T-cell (primary cell): Measurements from ENCODE around the gene MMAB. TPM values are rescaled to one million over a fixed set of nuclear protein-coding genes. Genes with fewer than 3 reads are reported as not detected.

Experiments used
- ATAC-seq, 4 experiments: fragments of 200-7000 bp in 3 of 4; fragments of 150-1000 bp in 1 of 4; cut with Tn5 transposase; replicated peaks in 1 of 4; 1 replicate in 3 of 4; 2 replicates in 1 of 4; pipeline ENCODE4 v1.10.0; 2021; ENCODE audit warnings: moderate library complexity in 3 of 4, mild to moderate bottlenecking in 2 of 4, moderate number of reproducible peaks in 1 of 4
- CTCF ChIA-PET, 2 donors: fragments of 300-600 bp; sonication (Branson Sonifier 250); formaldehyde crosslinking; loops; one replicate each; lab custom pipeline; 2022; ENCODE audit warnings: antibody characterized with exemption in 2 of 2; lab: Charles Lee
- POLR2A ChIA-PET, 2 donors: fragments of 300-600 bp; sonication (Branson Sonifier 250); formaldehyde crosslinking; loops; one replicate each; lab custom pipeline; 2022; ENCODE audit warnings: antibody characterized with exemption in 2 of 2; lab: Charles Lee
- DNase-seq, 35 experiments: peaks; one replicate each; pipeline versions ENCODE4 v3.0.0 to v3.0.0-alpha.2; 2013 to 2023
- H3K27ac ChIP-seq: one replicate; pipeline ENCODE4 v1.5.1; 2013; ENCODE audit warnings: low read length
- H3K27me3 ChIP-seq, 2 experiments: replicated peaks in 1 of 2; 1 replicate in 1 of 2; 2 replicates in 1 of 2; pipeline versions ENCODE4 v1.6.1 to v1.7.0; 2013; ENCODE audit warnings: low read length in 1 of 2, mixed read lengths in 1 of 2; ENCODE audit not compliant: control insufficient read depth in 2 of 2, insufficient read depth in 2 of 2; ENCODE audit errors: extremely low read depth in 1 of 2
- H3K36me3 ChIP-seq, 2 donors: 1 replicate in 1 of 2; 2 replicates in 1 of 2; pipeline versions ENCODE4 v1.6.1 to v1.7.0; 2013; ENCODE audit warnings: low read length in 1 of 2; ENCODE audit not compliant: control insufficient read depth in 2 of 2, insufficient read depth in 1 of 2; ENCODE audit errors: extremely low read depth in 1 of 2
- H3K4me1 ChIP-seq, 2 experiments: 1 replicate in 1 of 2; 2 replicates in 1 of 2; pipeline versions ENCODE4 v1.6.1 to v1.7.0; 2013; ENCODE audit warnings: low read length in 2 of 2, mixed read lengths in 1 of 2; ENCODE audit not compliant: insufficient read depth in 2 of 2, control insufficient read depth in 1 of 2; ENCODE audit errors: extremely low read depth in 1 of 2
- H3K4me3 ChIP-seq, 2 donors: 1 replicate in 1 of 2; 2 replicates in 1 of 2; pipeline versions ENCODE4 v1.5.1 to v1.7.0; 2013; ENCODE audit warnings: mild to moderate bottlenecking in 2 of 2, low read length in 1 of 2, moderate library complexity in 1 of 2; ENCODE audit not compliant: control insufficient read depth in 1 of 2; ENCODE audit errors: extremely low read depth in 1 of 2
- H3K9me3 ChIP-seq: 2 replicates; pipeline ENCODE4 v1.7.0; 2013
- H3K27ac Mint-ChIP-seq, 2 donors: one replicate each; pipeline ENCODE4 v1.8.0; 2020 to 2021; ENCODE audit warnings: mild to moderate bottlenecking in 2 of 2, mixed read lengths in 2 of 2
- H3K27me3 Mint-ChIP-seq, 2 donors: one replicate each; pipeline ENCODE4 v1.8.0; 2021 to 2022; ENCODE audit warnings: mixed read lengths in 2 of 2
- H3K36me3 Mint-ChIP-seq: one replicate; pipeline ENCODE4 v1.8.0; 2021; ENCODE audit warnings: mixed read lengths
- H3K4me1 Mint-ChIP-seq, 3 donors: one replicate each; pipeline ENCODE4 v1.8.0; 2020 to 2022; ENCODE audit warnings: mixed read lengths in 3 of 3, mild to moderate bottlenecking in 1 of 3
- H3K4me3 Mint-ChIP-seq, 3 donors: one replicate each; pipeline ENCODE4 v1.8.0; 2020 to 2022; ENCODE audit warnings: mild to moderate bottlenecking in 3 of 3, mixed read lengths in 3 of 3, moderate library complexity in 3 of 3
- H3K9me3 Mint-ChIP-seq, 3 donors: one replicate each; pipeline ENCODE4 v1.8.0; 2020 to 2022; ENCODE audit warnings: mixed read lengths in 3 of 3
- WGBS: methylation state at CpG from one replicate; pipeline ENCODE4 v1.1.5; 2013; ENCODE audit warnings: missing lambda C conversion rate; ENCODE audit not compliant: insufficient coverage; 5-methylcytosine and 5-hydroxymethylcytosine counted together
- total RNA-seq, 35 experiments: library from RNA in 6 of 35; stranded (reverse) in 6 of 35; fragments of 120-200 nt in 1 of 35; gene quantifications; one replicate each; pipeline versions ENCODE4 v1.2.1 to v1.2.4 and lab custom pipeline; 2013 to 2026

MMAB gene
- total RNA-seq, 5 donors from 2014 or later (not counting 1 experiment from before 2014, with no cell fraction given), result 11.4 to 23.2 (median 15.2) TPM

DNA sequence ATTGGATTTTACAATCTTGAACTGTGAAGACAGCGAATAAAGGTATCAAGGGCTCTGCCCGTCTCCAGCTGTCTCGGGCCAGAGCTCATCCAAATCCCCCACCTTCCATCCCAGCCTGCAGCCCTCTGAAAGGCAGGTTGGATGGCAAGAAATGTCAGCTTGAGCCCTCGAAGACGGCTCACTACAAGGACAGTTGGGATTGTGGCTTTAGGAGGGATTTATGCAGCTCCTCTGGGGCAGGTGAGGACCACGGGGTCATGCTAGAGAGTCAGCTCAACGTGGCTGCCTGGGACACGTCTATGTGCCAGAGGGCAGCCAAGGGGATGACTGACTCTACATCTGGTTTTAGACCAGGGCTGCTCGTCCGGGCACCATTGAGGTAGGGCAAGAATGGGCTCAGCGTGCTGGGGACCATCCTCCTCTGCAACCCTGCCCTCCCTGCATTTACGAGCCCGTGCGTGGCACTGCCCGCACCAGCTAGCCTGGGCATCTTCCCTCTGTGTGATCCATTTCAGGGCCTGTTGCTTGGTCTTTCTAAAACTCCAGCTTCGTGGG is 16.5 kb upstream of the MMAB start:
- H3K36me3 ChIP-seq, result peaks cover 21 to 28% of the 10 kb centered on the region in 2 donors
- H3K4me1 Mint-ChIP-seq, result peaks cover 6 to 12% (median 8%) of the 10 kb centered on the region in 3 donors
- no peaks in the 10 kb centered on the region for H3K9me3 Mint-ChIP-seq
- ChIA-PET CTCF (no interaction called here), POLR2A (no interaction called here)
- 94% methylated on average over 14 of the region's 16 CpGs for WGBS
- no peak for DNase-seq
- peaks cover 0 to 3% of the 10 kb centered on the region in 2 experiments for H3K4me1 ChIP-seq
- no peak overlapping the region for H3K27ac ChIP-seq
- ATAC-seq, result no peak
- H3K36me3 Mint-ChIP-seq, result peaks cover 24% of the 10 kb centered on the region
- H3K4me3 ChIP-seq, result no peak overlapping the region
- no peaks in the 10 kb centered on the region for H3K27me3 ChIP-seq
- H3K4me3 Mint-ChIP-seq, result no peak overlapping the region
- H3K27me3 Mint-ChIP-seq, result no peaks in the 10 kb centered on the region
- no peaks in the 10 kb centered on the region for H3K9me3 ChIP-seq
- no peak overlapping the region for H3K27ac Mint-ChIP-seq

DNA sequence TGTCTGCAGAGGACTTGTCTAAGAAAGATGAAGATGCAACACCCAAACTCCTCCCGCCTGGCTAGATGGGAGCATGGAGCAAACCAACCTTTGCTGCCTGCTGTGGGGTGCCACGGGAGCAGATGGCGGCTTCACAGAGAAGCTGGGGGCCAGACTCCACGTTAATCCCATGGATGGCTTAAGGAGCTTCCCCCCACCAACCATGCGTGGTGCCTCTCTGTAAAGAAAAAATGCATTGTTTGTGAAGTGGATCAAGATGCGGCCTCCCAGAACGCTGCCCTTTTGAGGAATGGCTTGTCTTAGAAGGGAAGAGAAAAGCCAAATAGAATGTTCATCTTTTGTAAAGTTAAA is 15.9 kb upstream of the MMAB start:
- CTCF ChIA-PET, result no interaction called here
- no peaks in the 10 kb centered on the region for H3K9me3 Mint-ChIP-seq
- WGBS, result no CpG with 5 or more reads among the region's 7 CpGs
- DNase-seq, result no peak
- POLR2A ChIA-PET, result no interaction called here
- H3K4me1 Mint-ChIP-seq, result peaks cover under 1 to 7% (median 2%) of the 10 kb centered on the region in 3 donors
- Histone ChIP-seq H3K4me1 (no peaks in the 10 kb centered on the region), H3K9me3 (no peaks in the 10 kb centered on the region), H3K4me3 (no peak overlapping the region), H3K36me3 (peaks cover 21 to 31% of the 10 kb centered on the region in 2 donors), H3K27me3 (no peaks in the 10 kb centered on the region), H3K27ac (no peak overlapping the region)
- no peaks in the 10 kb centered on the region for H3K27me3 Mint-ChIP-seq
- no peak overlapping the region for H3K27ac Mint-ChIP-seq
- no peak for ATAC-seq
- H3K4me3 Mint-ChIP-seq, result no peak overlapping the region
- H3K36me3 Mint-ChIP-seq, result peaks cover 22% of the 10 kb centered on the region

DNA sequence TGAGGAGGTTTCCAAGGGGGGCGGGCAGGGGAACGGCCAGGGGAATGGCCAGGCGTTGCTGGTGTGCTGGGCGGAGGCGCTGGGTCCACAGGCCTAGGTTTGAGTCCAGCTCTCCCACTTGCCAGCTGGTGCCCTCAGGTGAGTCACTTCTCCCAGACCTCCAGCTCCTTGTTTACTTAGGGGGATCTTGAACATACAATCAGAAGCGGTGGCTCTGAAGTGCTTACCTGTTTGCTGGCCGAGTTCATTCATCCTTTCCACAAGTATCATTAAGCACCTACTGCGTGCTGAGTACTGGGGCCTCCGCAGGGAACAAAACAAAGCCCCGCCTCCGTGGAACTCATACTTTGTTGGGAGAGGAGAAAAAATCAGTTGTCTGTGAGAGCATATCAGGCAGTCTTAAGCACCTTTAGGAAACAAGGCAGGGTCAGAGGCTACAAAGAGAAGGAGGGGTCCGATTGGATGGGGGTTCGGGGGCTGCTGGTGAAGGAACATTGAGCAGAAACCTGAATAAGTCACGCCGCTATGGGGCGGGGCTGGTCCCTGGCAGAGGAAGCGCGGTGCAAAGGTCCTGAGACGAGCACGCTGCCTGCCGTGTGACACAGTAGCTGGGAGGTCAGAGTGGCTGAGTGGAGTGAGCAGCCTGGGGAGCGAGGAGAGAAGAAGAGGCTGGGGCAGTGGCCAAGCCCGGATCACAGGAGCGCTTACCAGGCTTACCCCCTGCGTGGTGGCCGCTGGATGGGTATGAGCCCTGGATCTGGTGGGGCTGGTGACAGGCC is 15.3 kb upstream of the MMAB start:
- 98% methylated on average over 18 of the region's 26 CpGs for WGBS
- no peak overlapping the region for H3K27ac ChIP-seq
- peaks cover 18 to 37% of the 10 kb centered on the region in 2 donors for H3K36me3 ChIP-seq
- H3K36me3 Mint-ChIP-seq, result peaks cover 19% of the 10 kb centered on the region
- no peak for DNase-seq
- no peaks in the 10 kb centered on the region for H3K9me3 Mint-ChIP-seq
- H3K9me3 ChIP-seq, result no peaks in the 10 kb centered on the region
- no peaks in the 10 kb centered on the region for H3K27me3 Mint-ChIP-seq
- no peaks in the 10 kb centered on the region for H3K4me1 ChIP-seq
- POLR2A ChIA-PET, result no interaction called here
- no peak overlapping the region for H3K27ac Mint-ChIP-seq
- no peak for ATAC-seq
- no peaks in the 10 kb centered on the region for H3K27me3 ChIP-seq
- H3K4me3 Mint-ChIP-seq, result no peak overlapping the region
- H3K4me1 Mint-ChIP-seq, result peaks cover 0 to 2% (median 2%) of the 10 kb centered on the region in 3 donors
- CTCF ChIA-PET, result no interaction called here
- no peak overlapping the region for H3K4me3 ChIP-seq

DNA sequence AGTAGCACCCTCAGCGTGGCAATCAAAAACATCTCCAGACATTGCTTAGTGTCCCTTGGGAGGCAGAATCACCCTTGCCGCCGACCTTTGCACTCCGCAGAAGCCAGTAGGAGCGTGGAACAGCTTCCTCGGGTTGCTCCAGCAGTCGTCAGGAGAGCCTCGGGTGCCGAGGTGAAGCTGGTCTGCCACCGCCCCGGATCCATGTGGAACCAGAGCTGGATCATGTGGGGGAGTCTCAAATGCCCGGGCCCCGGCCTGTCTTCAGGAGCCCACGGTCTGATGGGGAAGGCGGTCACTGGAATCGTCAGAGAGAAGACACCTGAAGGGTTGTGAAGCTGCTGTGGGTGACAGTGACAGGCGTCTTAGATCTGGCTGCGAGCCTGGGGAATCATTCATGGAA is 14.6 kb upstream of the MMAB start:
- Histone ChIP-seq H3K9me3 (no peaks in the 10 kb centered on the region), H3K27me3 (no peaks in the 10 kb centered on the region), H3K36me3 (peaks cover 18 to 37% of the 10 kb centered on the region in 2 donors), H3K27ac (no peak overlapping the region), H3K4me3 (no peak overlapping the region), H3K4me1 (no peaks in the 10 kb centered on the region)
- H3K4me1 Mint-ChIP-seq, result no peaks in the 10 kb centered on the region
- no peak overlapping the region for H3K4me3 Mint-ChIP-seq
- ChIA-PET CTCF (no interaction called here), POLR2A (no interaction called here)
- H3K36me3 Mint-ChIP-seq, result peaks cover 19% of the 10 kb centered on the region
- no peak overlapping the region for H3K27ac Mint-ChIP-seq
- WGBS, result 98% methylated on average over 16 of the region's 18 CpGs
- no peaks in the 10 kb centered on the region for H3K9me3 Mint-ChIP-seq
- DNase-seq (no peak), ATAC-seq (no peak)
- no peaks in the 10 kb centered on the region for H3K27me3 Mint-ChIP-seq

DNA sequence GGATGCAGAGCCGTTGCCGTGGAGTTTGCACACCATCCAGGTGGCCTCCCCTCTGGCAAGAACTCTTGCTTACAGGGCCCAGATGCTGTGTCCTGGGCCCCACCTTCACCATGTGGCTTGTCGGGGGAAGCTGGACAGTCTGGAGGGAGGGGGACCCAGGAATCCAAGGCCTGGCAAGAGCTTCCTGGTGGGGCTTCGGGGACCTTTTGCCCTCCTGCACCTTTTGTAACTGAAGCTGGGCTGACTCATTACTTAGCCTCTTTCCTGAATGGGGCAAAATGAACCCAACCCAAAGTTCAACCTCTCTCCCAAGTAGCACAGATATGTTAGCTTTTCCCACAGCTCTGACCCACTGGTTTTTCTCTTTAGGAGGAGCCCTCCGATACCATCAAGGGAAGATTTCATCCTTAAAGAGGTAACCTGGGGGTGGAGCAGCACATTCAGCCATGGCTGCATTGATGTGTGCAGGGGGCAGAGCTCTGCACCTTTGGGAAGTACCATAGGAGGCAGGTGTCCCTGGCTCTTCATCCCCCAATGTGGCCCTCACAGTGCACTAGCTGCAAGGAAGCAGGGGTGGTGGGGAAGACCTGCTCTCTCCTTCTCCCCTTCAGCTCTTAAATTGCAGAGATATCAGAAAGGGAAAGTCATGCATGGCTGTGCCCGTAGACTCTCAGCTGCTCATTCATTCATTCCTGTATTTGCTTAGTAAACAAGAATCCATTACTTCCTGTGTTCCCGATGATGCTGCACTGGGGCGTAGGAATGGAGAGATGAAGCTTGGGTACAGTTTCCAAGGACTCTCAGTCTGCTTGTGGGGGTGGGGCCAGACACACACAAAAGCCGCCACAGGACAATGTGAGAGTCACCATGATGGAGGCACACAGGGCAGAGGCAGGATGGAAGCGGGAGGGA is 13.3 kb upstream of the MMAB start:
- DNase-seq (no peak), ATAC-seq (no peak)
- no peaks in the 10 kb centered on the region for H3K27me3 Mint-ChIP-seq
- H3K4me3 Mint-ChIP-seq, result no peak overlapping the region
- 92% methylated on average over 9 of the region's 10 CpGs for WGBS
- Histone ChIP-seq H3K36me3 (peaks cover 24 to 38% of the 10 kb centered on the region in 2 donors), H3K4me1 (no peaks in the 10 kb centered on the region), H3K9me3 (no peaks in the 10 kb centered on the region), H3K4me3 (no peak overlapping the region), H3K27ac (no peak overlapping the region), H3K27me3 (no peaks in the 10 kb centered on the region)
- peaks cover 23% of the 10 kb centered on the region for H3K36me3 Mint-ChIP-seq
- no peaks in the 10 kb centered on the region for H3K9me3 Mint-ChIP-seq
- H3K4me1 Mint-ChIP-seq, result no peaks in the 10 kb centered on the region
- POLR2A ChIA-PET, result interaction anchor here in 1 of 2 donors (0.6 kb wide), 1 partner anchor 328 kb away, joined by 3 read pairs; no protein-coding TSS in a partner anchor
- no peak overlapping the region for H3K27ac Mint-ChIP-seq
- CTCF ChIA-PET, result interaction anchor here in 1 of 2 donors (1.5 kb wide), 1 partner anchor 13 kb away, joined by 4 read pairs; no protein-coding TSS in a partner anchor

DNA sequence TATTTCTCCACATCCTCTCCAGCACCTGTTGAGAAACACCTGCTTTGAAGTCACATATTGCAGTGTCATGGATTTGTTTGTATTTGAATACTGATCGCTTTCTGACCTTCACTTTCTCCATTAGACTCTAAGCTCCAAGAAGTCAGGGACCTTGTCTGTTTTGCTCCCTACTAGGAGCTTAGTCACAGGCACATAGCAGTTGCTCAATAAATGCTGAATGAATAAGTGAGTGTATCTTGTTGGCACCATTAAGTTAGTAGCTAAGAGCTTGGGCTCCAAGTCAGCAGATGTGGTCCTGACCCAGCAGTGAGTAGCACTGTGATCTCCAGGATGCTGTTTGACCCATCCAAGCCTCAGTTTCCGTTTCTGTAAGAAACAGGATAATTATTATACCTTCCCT is 10.4 kb upstream of the MMAB start:
- WGBS, result no CpG with 5 or more reads among the region's 2 CpGs
- Histone ChIP-seq H3K36me3 (peaks cover 27 to 60% of the 10 kb centered on the region in 2 donors), H3K27me3 (no peaks in the 10 kb centered on the region), H3K9me3 (no peaks in the 10 kb centered on the region), H3K4me3 (no peak overlapping the region), H3K4me1 (no peaks in the 10 kb centered on the region), H3K27ac (no peak overlapping the region)
- H3K27ac Mint-ChIP-seq, result no peak overlapping the region
- H3K4me3 Mint-ChIP-seq, result no peak overlapping the region
- ChIA-PET CTCF (no interaction called here), POLR2A (no interaction called here)
- H3K36me3 Mint-ChIP-seq, result peaks cover 41% of the 10 kb centered on the region
- H3K27me3 Mint-ChIP-seq, result no peaks in the 10 kb centered on the region
- DNase-seq (no peak), ATAC-seq (no peak)
- H3K9me3 Mint-ChIP-seq, result no peaks in the 10 kb centered on the region
- H3K4me1 Mint-ChIP-seq, result no peaks in the 10 kb centered on the region
